HuH-7.5 (cell line): ENCODE measurements around the gene HTRA1.

Source experiments
- DNase-seq: peaks from one replicate; pipeline ENCODE4 v3.0.0; 2011; ENCODE audit warnings: low spot score

The HTRA1 gene

DNA sequence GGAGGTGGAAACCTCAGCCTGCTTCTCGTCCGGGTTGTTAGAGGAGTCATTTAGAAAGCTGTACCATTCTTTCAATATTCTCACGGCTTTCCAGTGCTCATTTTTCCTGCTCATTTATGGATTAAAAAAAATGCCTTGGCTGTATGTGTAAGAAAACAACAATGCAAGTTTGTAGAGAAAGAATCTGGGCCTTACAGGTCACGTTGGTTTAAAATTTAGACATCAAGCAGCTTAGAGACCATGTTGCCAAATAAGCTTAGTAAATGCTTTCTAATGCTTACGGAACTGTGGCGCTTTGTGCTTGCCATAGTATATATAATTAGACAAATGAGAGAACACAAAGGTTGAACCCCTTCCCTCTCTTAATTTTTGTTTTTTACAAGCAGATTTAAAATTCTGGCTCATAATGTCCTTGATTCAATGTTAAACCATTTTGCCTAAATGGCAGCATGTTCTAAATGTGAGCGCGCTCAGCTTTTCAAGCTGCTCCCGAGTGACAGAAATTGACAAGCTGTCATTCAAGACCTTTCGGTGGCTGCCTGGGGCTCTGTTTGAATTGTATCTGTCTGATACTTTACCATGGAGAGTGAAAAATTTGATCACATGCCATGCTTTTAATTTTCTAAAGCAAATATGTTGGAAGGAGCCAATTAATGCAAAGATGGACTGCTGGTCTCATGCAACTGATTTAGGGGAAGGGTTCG is 5.8 kb upstream of the HTRA1 start:
- no peak for DNase-seq

DNA sequence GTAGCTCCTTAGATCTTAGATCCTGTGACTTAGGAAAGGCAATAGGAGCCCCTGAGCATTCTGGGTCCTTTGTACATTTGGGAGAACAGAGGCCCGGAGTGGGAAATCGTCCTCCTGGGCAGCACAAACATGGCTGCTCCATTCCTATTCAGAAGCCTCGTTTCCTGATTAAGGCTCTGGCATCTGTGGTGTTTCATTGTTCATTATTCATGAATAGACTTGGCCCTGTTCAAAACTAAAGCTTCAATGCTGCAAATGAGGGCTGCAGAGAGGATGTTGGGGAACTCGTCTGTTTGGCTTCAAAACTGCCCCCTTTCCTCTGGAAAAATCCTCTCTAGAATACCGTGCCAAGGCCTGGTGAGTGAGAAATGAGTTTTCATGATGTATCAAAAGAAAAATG is 3.4 kb upstream of the HTRA1 start:
- DNase-seq, result no peak

DNA sequence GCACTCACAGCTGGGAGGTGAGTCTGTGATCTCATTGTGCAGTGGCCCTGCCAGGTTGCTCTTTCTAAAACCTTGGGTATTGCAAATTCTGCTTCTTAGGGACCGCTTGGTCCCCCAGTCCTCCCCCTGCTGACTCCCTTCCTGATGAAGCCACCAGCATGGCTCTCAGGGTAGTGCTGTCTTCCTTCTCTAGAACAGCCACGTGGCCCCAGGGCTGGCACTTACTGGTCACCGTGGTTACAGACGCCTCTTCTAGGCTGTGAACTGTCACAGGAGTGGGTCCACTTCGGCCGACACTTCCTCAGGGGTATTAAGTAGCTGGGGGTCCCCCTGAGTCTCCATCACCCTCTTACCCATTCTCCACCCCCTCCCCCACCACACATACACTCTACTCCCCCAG is 2.7 kb upstream of the HTRA1 start:
- DNase-seq, result no peak

DNA sequence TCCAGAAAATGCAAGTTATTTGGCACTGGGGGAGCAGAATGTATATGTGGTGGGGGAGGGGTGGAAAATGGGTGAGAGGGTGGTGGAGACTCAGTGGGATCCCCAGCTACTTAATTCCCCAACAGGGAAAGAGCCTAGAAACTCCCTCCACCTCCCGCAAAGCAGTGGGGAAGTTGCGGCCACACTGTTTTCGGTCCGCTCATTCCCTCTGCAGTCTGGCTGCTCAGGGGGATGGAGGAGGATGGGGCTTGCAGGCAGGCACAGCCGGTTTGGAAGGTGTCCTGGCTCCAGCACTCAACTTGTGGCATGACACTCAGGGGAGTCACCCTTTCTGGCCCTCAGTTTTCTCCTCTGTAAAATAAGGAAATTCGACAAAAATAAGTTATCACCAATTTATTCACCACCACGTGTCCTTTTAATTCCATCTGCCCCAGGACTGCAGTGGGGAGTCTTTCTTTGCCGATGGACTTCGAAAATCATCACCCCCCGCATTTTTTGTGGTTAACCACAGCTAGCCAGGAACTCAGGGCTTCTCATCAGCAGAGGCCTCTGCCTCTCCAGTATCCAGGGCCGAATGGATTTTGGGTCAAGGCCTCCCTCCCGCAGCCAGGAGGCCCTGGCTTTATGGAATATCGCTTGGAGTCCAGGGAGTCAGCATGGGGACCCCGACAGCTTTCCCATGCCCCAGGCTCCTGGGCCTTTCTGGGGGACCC is 1.6 kb upstream of the HTRA1 start:
- no peak for DNase-seq

DNA sequence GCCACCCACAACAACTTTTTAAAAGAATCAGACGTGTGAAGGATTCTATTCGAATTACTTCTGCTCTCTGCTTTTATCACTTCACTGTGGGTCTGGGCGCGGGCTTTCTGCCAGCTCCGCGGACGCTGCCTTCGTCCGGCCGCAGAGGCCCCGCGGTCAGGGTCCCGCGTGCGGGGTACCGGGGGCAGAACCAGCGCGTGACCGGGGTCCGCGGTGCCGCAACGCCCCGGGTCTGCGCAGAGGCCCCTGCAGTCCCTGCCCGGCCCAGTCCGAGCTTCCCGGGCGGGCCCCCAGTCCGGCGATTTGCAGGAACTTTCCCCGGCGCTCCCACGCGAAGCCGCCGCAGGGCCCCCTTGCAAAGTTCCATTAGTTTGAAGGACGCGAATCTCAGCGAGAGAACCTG is 461 bp upstream of the HTRA1 start:
- DNase-seq, result no peak

DNA sequence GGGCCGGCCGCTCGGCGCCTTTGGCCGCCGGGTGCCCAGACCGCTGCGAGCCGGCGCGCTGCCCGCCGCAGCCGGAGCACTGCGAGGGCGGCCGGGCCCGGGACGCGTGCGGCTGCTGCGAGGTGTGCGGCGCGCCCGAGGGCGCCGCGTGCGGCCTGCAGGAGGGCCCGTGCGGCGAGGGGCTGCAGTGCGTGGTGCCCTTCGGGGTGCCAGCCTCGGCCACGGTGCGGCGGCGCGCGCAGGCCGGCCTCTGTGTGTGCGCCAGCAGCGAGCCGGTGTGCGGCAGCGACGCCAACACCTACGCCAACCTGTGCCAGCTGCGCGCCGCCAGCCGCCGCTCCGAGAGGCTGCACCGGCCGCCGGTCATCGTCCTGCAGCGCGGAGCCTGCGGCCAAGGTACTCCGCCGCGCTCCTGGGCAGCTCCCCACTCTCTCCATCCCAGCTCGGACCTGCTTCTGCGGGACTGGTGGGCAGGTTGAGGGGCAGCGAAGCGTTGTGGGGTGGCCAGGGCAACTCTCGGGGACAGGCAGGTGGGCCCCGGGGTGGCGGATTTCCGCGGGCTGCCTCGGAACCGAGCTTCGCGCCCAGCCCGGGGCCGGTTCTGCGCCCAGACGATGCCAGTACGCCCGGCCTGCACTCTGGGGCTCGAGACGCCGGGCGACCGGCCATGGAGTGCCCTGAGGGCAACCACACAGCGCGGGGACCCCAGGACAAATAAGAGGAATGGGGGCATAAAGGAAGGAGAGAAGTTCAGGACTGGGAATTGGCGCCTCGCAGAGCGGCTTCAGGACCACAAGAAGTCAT is 578 bp downstream of the HTRA1 start:
- DNase-seq, result no peak

DNA sequence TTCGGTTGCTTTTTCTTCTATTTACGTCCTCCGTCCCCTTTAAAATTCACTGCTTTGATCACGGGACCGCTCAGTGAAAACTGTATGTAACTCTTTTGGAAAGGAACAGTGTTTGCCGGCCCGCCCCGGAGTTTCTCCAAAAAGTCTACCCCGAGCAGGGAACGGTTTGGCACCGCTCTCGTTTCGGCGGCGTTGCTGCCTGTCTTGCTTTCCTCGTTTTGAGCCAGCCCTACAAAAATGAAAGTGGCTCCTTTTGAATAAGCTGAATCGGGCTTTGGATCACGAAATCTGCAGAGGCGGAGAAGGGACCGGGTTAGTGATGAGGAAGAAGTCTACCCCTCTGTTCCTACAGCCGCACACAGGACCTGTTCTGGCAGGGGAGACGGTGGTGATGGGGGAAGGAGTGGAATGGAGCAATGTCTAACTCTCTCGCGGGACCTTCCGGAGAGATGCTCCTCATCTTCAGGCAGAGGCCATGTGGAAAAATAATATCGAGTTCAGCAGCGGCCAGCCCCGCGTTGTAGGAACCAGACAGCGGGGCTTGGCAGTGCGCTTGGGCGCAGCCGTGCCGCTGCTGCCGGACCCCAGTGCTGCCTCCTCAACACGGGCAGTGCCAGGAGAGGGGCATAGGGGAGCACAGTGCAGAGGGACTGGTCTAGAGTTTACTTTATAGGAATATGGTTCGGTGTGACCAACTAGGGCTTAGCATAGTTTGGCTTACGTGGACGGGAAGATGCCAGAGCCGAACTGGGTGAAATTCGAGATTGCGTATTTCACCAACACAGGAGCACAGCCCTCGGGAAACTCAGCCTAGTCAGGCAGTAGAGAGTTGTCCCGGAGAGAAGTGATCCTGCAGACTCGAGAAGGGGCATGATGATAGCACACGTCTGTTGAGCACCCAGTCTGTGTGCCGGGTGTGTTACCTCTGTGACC is 1.4 kb downstream of the HTRA1 start:
- no peak for DNase-seq

DNA sequence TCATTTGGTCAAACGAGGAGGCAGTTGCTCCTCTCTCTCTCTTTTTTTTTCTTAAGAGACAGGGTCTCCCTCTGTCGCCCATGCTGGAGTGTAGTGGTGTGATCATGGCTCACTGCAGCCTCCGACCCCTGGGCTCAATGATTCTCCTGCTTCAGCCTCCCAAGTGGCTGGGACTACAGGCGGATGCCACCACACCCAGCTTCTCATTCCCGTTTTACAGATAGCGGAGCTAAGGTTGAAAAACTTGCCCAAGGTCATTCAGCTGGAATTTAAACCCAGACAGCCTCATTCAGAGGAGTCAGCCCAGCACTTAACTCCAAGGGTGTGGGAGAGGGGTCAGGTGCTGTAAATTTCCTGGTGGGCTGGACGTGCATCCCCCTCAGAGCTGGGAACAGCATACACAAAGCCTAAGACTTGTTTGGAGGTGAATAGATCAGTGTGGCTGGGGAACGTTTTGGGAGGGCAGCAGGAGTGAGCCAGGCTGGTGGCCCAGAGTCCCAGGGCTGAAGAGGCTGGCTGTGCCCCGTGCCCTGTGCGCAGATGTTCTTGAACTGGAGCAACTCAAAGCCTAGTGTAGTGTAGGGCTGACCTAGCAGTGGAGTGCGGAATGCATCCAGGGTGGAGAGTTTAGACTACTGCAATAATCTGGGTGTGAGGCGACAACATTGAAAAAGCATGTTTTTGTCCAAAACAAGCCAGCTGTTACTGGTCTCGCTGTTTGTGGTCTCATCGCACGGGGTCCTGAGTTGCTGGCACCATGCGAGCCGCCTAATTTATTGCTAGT is 2.3 kb downstream of the HTRA1 start:
- DNase-seq, result no peak

DNA sequence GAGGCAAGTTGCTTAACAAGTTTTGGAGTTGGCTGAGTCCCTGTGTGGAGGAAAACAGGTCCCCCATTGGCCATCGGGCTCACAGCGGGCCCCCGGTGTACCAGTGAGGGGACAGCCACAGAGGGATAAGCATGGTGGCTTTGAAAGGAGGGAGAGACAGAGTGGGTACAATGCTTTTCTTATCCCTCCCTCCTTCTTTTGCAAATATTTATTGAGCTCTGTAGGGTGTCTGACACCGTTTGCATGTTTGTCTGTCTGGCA is 2.8 kb downstream of the HTRA1 start:
- no peak for DNase-seq

DNA sequence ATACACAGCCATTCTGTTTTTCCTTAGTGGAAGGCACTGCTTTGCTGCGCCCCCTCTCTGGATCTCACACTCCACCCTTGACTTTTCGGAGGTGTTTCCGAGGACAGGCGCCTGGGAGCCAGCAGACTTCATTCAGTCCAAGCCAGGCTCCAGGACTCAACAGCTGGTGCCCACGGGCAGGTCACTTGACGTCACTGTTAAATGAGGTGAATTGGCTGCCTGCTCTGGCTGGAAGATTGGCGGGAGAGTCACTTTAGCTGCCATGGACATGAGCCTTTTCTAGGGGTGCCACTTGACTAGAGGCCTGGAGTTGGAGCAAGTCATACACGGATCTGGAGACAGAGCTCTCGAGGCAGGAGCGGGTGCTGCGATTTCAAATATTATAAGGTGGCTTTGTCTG is 3.2 kb downstream of the HTRA1 start:
- DNase-seq, result no peak

DNA sequence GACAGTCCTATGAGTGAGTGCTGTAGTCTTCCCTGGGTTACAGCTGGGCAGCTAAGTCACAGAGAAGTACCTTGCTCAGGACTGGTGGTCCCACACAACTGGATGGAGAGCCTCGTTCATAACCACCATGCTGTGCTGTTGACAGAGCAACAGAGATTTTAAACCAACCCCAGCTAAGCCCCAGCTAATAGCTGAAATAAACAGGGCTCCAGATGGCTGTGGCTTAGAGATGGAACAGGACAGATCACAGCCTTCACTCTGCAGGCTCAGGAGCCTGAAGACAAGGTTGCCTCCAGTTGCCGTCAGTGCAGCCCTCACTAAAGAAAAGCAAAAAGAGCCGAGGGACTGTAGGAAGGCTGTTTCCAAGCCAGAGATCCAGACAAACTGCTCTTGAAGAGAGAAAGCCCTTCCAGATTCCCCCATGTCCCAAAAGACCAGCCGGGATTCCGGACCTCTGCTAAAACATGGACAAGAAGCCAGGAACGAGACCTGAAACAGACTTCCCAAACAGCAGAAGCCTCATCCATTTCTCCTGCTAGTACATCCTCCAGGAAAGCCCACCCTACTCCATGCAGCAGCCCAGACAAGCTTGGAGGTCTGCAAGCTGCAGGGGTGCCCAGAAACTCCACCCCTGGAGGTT is 4.2 kb downstream of the HTRA1 start:
- DNase-seq, result no peak

DNA sequence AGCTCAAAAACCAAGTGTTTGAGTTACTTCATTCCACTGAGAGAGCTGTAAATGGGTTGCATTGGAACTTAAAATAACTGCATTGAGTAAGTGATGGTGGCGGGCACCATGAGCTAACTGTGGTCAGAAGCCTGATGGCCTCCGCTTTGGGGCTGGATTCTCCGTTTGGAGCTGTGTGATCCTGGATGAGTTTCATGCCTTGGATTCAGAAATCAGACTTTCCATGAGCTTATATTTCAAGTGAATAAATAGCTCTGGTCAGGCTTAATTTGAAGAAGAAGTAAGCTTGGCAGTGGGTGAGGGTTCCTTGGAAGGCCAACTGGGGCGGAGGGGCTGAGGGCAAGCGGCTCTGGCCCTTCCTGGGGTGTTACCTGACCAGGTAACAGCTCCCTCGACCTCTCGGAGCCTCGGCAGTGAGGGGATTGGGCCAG is 5.6 kb downstream of the HTRA1 start:
- no peak for DNase-seq

DNA sequence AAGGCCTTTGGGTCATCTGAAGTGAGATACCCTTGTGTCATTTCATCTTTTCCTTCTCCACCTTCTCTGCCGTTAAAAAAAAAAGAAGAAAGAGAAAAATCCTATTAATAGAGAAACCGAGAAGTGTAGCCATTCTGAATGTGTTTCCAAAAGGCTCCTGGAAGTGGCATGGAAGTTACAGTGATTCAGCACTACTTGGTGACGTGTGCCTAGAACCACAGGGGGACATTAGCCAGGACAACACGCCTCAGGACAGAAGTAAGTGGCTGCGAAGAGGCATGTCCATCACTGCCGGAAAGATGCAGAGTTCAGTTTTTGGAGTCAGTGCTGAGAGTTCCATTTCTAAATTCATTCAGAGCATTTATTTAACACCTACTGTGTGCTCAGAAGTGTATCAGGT is 6.3 kb downstream of the HTRA1 start:
- DNase-seq, result no peak

DNA sequence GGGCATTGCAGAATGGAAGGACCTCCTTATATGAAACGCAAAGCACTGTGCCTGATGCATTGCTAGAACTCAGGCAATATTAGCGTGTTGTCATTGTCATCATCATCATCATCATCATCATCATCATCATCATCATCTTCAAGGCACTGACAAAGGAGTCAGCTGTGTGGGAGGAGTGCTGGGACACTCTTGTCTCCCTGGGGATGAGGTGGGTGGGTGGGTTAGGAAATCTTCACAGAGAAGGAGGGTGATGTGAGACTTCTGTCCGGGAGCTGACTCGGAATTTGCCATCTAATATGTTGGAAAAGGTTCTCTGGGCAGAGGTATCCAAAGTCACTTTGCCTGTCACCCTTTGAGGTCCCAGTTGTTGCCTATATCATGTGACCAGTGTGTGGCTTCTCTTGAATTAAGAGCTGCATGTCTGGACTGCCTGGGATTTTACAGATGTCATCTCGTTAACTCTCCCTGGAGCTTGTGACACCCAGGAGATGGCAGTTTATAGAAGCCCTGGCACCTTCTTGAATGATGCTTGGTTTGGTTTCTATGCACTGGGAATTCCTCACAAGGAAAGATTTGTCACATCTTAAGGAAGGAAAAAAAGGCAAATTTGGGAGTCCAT is 7.1 kb downstream of the HTRA1 start:
- DNase-seq, result no peak

DNA sequence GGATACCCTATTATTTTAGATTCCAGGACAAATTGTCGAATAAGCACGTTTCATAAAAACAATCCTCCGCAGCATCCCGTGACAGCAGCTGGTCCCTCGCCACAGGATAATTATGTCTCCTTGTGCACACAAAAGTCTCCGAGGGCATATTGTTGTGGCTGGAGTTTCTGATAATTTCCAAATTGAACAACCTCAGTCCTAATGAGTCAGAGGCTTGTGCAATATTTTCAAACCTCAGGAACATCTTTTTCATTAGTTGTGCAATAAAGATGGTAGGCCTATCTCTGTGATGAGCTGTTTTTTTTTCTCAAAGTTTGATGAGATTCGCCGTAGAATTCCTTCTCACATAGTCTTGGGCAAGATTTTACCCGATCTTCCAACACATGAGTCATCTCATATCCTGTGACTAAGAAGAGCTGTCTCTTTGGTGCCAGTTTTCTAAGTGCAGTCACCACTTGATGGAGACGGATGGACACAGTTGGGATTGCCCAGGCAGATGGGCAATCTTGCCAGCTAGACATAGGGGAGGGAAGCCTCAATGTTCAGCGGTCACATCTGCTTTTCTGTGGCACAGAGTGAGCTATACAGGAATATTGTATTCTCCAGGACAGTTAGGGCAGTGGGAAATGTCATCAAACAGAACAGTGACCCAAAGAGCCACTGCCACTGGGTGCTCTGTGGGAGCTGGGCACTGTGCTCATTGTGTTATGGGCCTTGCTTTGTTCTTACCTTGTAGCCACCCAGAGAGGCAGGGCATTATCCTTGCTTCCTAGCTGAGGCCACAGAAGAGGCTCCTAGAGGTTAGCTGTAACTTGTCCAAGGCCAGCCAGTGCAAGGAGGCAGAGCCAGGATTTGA is 7.8 kb downstream of the HTRA1 start:
- no peak for DNase-seq

DNA sequence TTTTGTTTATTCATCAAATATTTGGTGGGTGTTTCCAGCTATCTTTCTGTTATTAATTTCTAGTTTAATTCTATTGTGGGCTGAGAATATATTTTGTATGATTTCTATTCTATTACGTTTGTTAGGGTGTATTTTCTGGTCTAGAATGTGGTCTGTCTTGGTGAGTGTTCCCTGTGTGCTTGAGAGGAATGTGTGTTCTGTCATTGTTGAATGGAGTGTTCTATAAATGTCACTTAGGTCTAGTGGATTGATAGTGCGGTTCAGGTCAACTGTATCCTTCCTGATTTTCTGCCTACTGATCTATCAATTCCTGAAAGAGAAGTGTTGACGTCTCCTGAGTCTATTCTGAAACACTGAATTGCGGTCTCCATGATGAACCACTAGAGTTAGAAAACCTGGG is 8.5 kb downstream of the HTRA1 start:
- DNase-seq, result no peak

DNA sequence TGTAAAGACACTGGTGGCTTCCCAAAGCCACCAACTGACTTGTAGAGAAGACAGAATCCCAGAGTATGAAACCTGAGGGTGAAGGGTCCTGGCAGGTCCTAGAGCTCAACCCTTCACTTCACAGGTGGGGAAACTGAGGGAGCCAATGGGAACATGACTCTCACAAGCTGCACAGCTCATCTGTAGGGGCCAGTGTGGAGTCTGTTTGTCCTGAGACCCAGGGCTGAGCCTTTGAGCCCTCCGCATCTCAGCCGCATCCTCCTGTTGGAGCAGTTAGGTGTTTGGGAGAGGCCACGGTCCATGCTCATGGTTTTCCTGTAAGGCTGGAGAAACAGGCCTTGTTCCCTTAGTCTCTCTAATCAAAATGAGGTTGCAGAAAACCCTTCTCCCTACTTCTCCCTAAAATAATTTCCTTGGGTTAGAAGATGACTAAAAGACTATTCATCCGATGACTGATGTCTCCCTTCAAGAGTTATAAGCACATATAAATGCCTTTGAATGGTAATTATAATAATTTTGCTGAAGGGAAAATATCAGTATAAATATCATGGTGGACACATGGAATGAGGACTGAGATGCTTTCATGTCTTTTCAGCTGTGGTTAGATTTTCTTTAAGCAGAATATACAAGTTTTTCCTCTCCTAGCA is 10.3 kb downstream of the HTRA1 start:
- no peak for DNase-seq

DNA sequence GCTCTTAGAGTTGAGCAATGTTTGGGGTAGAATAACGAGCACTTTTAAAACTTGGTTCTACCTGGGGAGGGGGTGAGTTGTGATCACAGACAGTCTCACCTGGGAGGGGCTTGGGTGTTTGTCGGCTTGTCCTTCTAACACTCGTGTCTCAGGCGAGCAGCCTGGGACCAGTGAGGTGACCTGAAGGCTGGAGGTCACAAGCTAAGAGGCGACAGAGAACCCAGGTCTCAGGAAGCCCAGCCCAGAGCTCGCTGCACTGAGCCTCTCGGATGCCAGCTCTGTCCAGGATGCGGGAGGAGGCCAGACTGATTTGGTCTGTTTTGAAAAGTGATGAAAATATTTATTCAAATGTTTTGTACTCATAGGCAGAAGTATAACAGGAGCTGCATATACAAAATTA is 11.8 kb downstream of the HTRA1 start:
- no peak for DNase-seq
